K562 (cell line): ENCODE data around the gene TSR3. TPM values are rescaled to one million over a fixed set of nuclear protein-coding genes. Genes with fewer than 3 reads are reported as not detected.

ENCODE experiments used
- CTCFL ChIP-seq: IDR thresholded peaks from 2 replicates; pipeline ENCODE4 v1.6.1; 2011; ENCODE audit warnings: borderline replicate concordance, low read depth, mild to moderate bottlenecking, moderate library complexity, low read length; ENCODE audit not compliant: insufficient read depth, poor library complexity, severe bottlenecking
- DMBX1 ChIP-seq: fragments of 250-450 bp; sonication (Bioruptor Pico); IDR thresholded peaks from 2 replicates; pipeline ENCODE4 v1.8.0; 2022; ENCODE audit warnings: inconsistent platforms, mild to moderate bottlenecking, moderate library complexity, borderline replicate concordance
- E2F1 ChIP-seq: sonication (generic); formaldehyde crosslinking; IDR thresholded peaks from 2 replicates; pipeline ENCODE4 v1.8.1; 2023; ENCODE audit warnings: mild to moderate bottlenecking, missing genetic modification reagents, moderate library complexity
- FOXA3 ChIP-seq, 2 experiments: fragments of 450-650 bp in 1 of 2; sonication (generic) in 1 of 2; formaldehyde crosslinking; IDR thresholded peaks in 1 of 2; conservative IDR thresholded peaks in 1 of 2; 2 replicates each; pipeline versions ENCODE4 v1.4.0 to v1.8.0; 2020 to 2022; ENCODE audit warnings: mild to moderate bottlenecking in 2 of 2, missing genetic modification reagents in 1 of 2
- MAX ChIP-seq: sonication (generic); formaldehyde crosslinking; IDR thresholded peaks from 2 replicates; pipeline ENCODE4 v1.9.0; 2022; ENCODE audit warnings: mild to moderate bottlenecking, missing genetic modification reagents
- MEIS2 ChIP-seq: fragments of 450-650 bp; IDR thresholded peaks from 2 replicates; pipeline ENCODE4 v1.6.1; 2014; ENCODE audit warnings: mild to moderate bottlenecking; ENCODE audit not compliant: partially characterized antibody
- MYC ChIP-seq, 2 experiments: fragments of 250-450 bp in 1 of 2; sonication (Bioruptor Pico) in 1 of 2; IDR thresholded peaks; 2 replicates each; pipeline versions ENCODE4 v1.5.1 to v1.6.1; 2012 to 2021; ENCODE audit warnings: low read depth in 2 of 2, borderline replicate concordance in 1 of 2, improper control_type of control experiment in 1 of 2, low read length in 1 of 2, mild to moderate bottlenecking in 1 of 2, moderate library complexity in 1 of 2
- NCOA6 ChIP-seq: fragments of 450-650 bp; IDR thresholded peaks from 2 replicates; pipeline ENCODE4 v1.6.1; 2017; ENCODE audit warnings: mild to moderate bottlenecking
- PRMT5 ChIP-seq: sonication (generic); formaldehyde crosslinking; IDR thresholded peaks from 2 replicates; pipeline ENCODE4 v1.5.0; 2020; ENCODE audit warnings: missing genetic modification reagents
- THRB ChIP-seq: fragments of 450-650 bp; formaldehyde crosslinking; conservative IDR thresholded peaks from 2 replicates; pipeline ENCODE4 v1.4.0; 2022; ENCODE audit warnings: mild to moderate bottlenecking, missing genetic modification characterization
- UBTF ChIP-seq, 2 experiments: IDR thresholded peaks; 2 replicates each; pipeline ENCODE4 v1.6.1; 2012; ENCODE audit warnings: improper control_type of control experiment in 2 of 2, low read depth in 2 of 2, low read length in 2 of 2, borderline replicate concordance in 1 of 2
- XRCC5 ChIP-seq: fragments of 200-400 bp; formaldehyde crosslinking; IDR thresholded peaks from 2 replicates; pipeline ENCODE4 v1.6.1; 2017; ENCODE audit warnings: low read depth, mild to moderate bottlenecking, low read length
- ZNF354B ChIP-seq: fragments of 250-450 bp; sonication (Bioruptor Pico); IDR thresholded peaks from 2 replicates; pipeline ENCODE4 v1.4.0; 2020
- ZNF449 ChIP-seq: fragments of 250-450 bp; sonication (Bioruptor Pico); IDR thresholded peaks from 2 replicates; pipeline ENCODE4 v1.8.0; 2022; ENCODE audit warnings: moderate library complexity, mild to moderate bottlenecking, inconsistent platforms
- polyA plus RNA-seq, 8 experiments: library from polyadenylated mRNA; depleted of rRNA in 4 of 8; stranded (reverse) in 5 of 8; unstranded in 3 of 8; fragments of >200 nt; fragmentation: Nextera tagmentation in 2 of 8; fragmentation: Illumina TruSeq in 1 of 8; extraction: Ambion mirVana in 2 of 8; extraction: Trizol in 1 of 8; gene quantifications; 2 replicates each; pipeline versions ENCODE4 v1.2.1 to v1.2.3, GENCODE V29; 2011 to 2014; ENCODE audit warnings: inconsistent platforms in 1 of 8, missing spikeins in 1 of 8
- total RNA-seq, 7 experiments: library from RNA; depleted of rRNA in 6 of 7; stranded (reverse); fragments of >200 nt in 6 of 7; fragmentation: Illumina TruSeq in 2 of 7; extraction: Trizol in 2 of 7; gene quantifications; 2 replicates each; pipeline versions ENCODE4 v1.2.1 to v1.2.3, GENCODE V29; 2011 to 2021; ENCODE audit warnings: low replicate concordance in 1 of 7

The TSR3 gene
- total and polyA plus RNA-seq, 9 of the 15 experiments (the other 6 are each of a cell fraction or from before 2014, with no cell fraction given) = 1.5 to 74.8 (median 16.5) TPM

GRCh38 chr16:1308977-1309885 is 42.4 kb downstream of the TSR3 start, which contains the start of gene UBE2I (continued):
- TF ChIP-seq ZNF449 (CRISPR knock-in tag) (no peak), DMBX1 (CRISPR knock-in tag) (no peak), UBTF (IDR thresholded peaks at IDR 0.05; ENCODE audit: borderline replicate concordance in 1 of 2, low read depth in 2 of 2, low read length in 2 of 2) (no peak; a peak in 1 of 4 replicates), MYC (IDR thresholded peaks at IDR 0.05; ENCODE audit: low read depth, low read length) (peak; percentile 52), MYC (CRISPR knock-in tag; IDR thresholded peaks at IDR 0.05; ENCODE audit: borderline replicate concordance, low read depth) (peak; percentile 97), CTCFL (no peak), XRCC5 (peak; percentile 70; the same call in 1 of the 2 replicates), FOXA3 (CRISPR knock-in tag; conservative IDR thresholded peaks at IDR 0.05 in 1 of 2, IDR thresholded peaks at IDR 0.05 in 1 of 2) (no peak), NCOA6 (peak; percentile 94), ZNF354B (no peak), E2F1 (0 out of 2 replicates have a peak, but pooled peaks have one; percentile 21), MEIS2 (no peak), MAX (CRISPR knock-in tag) (no peak), PRMT5 (CRISPR knock-in tag) (peak; percentile 92), THRB (CRISPR knock-in tag) (no peak)
